Lower leg skin (tissue), 3 donors: ENCODE results near the gene COX14.

Experiments
- POLR2A ChIP-seq, 2 donors: fragments of 450-650 bp; IDR thresholded peaks; one replicate each; pipeline ENCODE4 v1.6.1; 2016 to 2017; ENCODE audit warnings: antibody characterized with exemption in 2 of 2, mild to moderate bottlenecking in 1 of 2, moderate library complexity in 1 of 2
- TF ChIP-seq, protein P1 (sequence below), 3 donors: fragments of 450-650 bp; IDR thresholded peaks; one replicate each; pipeline ENCODE4 v1.5.1; 2016; ENCODE audit warnings: antibody characterized with exemption in 3 of 3, mild to moderate bottlenecking in 3 of 3, moderate library complexity in 2 of 3

DNA sequence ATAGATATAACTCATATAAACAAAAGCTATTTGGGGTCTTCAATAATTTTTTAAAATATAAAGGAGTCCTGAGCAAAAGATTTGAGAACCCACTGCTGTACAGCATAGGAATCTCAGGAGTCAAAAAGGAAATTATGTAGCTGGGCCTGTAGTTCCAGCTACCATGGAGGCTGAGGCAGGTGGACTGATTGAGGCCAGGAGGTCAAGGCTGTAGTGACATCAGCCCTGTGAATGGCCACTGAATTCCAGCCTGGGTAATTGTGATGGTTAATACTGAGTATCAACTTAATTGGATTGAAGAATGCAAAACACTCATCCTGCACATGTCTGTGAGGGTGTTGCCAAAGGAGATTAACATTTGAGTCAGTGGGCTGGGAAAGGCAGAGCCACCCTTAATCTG is 44.6 kb downstream of the COX14 start:
- no peak for TF ChIP-seq POLR2A (IDR thresholded peaks at IDR 0.05)
- TF ChIP-seq, protein P1, sequence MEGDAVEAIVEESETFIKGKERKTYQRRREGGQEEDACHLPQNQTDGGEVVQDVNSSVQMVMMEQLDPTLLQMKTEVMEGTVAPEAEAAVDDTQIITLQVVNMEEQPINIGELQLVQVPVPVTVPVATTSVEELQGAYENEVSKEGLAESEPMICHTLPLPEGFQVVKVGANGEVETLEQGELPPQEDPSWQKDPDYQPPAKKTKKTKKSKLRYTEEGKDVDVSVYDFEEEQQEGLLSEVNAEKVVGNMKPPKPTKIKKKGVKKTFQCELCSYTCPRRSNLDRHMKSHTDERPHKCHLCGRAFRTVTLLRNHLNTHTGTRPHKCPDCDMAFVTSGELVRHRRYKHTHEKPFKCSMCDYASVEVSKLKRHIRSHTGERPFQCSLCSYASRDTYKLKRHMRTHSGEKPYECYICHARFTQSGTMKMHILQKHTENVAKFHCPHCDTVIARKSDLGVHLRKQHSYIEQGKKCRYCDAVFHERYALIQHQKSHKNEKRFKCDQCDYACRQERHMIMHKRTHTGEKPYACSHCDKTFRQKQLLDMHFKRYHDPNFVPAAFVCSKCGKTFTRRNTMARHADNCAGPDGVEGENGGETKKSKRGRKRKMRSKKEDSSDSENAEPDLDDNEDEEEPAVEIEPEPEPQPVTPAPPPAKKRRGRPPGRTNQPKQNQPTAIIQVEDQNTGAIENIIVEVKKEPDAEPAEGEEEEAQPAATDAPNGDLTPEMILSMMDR (IDR thresholded peaks at IDR 0.05), result no peak
